ENCODE data around the gene SKAP1.

- TF ChIP-seq EZH2 (IDR thresholded peaks at IDR 0.05; ENCODE audit: low read length, missing control alignments) (no peak), CTCF (conservative IDR thresholded peaks at IDR 0.05 in 1 of 2, IDR thresholded peaks at IDR 0.05 in 1 of 2; ENCODE audit: low read depth in 1 of 2, low read length in 2 of 2) (no peak)
These were observed 38.6 kb downstream of the SKAP1 start for GRCh38 chr17:48391444-48391843.
